HG02870 (cell line): Measurements from ENCODE around the gene SLC9A5.

Experiments
- ATAC-seq: cut with Tn5 transposase; IDR thresholded peaks from one replicate; pipeline ENCODE4 v1.9.1; 2021; ENCODE audit warnings: mild to moderate bottlenecking, moderate library complexity; ENCODE audit not compliant: unreplicated experiment

SLC9A5 gene

DNA sequence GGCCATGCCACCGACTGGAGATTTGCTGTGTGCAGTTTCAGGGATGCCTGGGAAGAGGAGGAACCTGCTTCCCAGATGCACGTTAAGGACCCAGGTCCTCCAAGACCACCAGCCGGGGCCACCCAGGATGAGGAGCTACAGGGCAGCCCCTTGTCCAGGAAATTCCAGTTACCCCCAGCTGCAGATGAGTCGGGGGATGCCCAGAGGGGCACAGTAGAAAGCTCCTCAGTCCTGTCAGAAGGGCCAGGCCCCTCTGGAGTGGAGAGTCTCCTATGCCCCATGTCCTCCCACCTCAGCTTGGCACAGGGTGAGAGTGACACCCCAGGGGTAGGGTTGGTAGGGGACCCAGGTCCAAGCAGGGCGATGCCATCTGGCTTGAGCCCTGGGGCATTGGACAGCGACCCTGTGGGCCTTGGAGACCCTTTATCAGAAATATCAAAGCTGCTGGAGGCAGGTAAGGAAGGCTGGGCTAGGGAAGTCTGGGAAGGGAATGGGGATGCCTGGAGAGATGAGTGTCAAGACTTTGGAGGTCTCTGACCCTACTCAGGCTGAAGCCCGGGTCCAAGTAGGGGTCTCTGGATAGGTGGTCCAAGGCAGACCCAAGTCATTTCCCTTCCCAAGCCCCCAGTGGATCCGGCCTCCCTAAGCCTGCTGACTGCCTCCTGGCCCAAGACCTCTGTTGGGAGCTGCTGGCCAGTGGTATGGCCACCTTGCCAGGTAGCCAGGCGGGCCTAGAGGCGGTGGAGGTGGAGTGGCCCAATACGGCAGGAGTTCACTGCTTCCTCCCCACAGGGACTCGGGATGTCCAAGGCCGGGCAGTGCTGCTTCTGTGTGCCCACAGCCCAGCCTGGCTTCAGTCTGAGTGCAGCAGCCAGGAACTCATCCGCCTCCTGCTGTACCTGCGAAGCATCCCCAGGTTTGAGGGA is 31.6 kb downstream of the SLC9A5 start:
- ATAC-seq = no peak

DNA sequence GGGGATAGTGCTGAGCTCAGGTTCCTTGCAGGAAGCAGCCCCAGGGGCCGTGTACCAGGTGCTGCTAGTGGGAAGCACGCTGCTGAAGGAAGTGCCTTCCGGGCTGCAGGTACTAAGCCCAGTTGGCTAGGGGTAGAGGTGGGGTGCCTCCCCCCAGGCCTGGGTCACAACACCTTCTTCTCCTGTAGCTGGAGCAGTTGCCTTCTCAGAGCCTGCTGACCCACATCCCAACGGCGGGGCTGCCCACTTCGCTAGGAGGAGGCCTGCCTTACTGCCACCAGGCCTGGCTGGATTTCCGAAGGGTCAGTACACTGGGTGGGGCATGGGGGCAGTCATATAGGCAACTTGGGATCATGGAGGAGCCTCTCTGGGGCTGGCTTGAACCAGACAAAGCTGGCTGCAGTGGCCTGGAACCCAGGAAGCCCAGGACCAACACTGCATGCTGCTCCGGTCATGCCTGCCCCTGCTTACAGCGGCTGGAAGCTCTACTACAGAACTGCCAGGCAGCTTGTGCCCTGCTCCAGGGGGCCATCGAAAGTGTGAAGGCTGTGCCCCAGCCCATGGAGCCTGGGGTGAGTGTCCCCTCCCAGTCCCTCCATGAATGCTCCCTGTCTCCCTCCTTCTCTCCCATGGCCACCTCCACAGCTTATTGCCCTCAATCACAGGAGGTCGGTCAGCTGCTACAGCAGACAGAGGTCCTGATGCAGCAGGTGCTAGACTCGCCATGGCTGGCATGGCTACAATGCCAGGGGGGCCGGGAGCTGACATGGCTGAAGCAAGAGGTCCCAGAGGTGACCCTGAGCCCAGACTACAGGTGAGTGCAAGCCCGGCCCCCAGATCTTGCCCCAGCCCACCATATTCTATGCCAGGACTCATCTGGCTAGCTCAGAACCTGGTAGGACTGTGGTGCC is 33.0 kb downstream of the SLC9A5 start:
- no peak for ATAC-seq

- ATAC-seq = no peak
Observed at GRCh38 chr16:67282447-67282805, 33.6 kb downstream of the SLC9A5 start.

DNA sequence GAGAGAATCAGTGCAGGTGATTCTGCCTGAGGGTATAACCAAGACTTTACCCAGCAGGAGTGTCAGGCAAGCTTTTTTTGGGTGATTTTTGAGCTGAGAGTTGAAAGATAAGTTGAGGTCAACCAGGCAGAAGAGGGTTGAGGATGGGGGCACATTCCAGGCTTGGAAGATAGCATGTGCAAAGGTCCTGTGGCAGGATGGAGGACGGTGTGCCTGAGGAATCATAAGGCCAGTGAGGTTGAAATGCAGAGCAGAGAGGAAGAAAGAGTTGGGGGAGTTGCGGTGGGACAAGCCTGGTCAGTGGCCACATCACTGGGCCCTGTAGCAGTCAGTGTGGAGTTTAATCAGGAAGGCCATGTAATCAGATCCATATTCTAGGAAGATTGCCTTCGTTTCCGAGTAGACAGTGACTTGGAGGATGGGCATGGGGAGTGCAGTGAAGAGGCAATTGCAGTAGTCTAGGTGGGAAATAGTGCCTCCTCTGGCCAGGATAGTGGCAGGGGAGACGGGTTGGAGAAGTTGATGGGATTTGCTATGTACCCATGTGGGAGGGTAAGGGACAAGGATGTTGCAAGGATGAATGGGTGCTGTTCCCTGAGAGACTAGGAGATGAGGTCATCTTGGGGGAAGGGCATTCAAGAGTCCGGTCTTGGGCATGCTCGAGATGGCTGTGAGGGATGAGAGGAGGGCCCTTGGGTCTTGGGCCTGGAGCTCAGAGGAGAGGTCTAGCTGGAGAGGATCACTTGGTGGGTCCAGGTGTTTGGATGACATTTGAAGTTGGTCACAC is 34.5 kb downstream of the SLC9A5 start:
- ATAC-seq = no peak

GRCh38 chr16:67283826-67284555 is 35.2 kb downstream of the SLC9A5 start:
- ATAC-seq = no peak

- ATAC-seq = no peak
Observed at GRCh38 chr16:67284699-67285646, 36.2 kb downstream of the SLC9A5 start.

GRCh38 chr16:67286441-67287235 is 37.9 kb downstream of the SLC9A5 start:
- no peak for ATAC-seq

GRCh38 chr16:67287960-67288359 is 39.2 kb downstream of the SLC9A5 start:
- no peak for ATAC-seq

DNA sequence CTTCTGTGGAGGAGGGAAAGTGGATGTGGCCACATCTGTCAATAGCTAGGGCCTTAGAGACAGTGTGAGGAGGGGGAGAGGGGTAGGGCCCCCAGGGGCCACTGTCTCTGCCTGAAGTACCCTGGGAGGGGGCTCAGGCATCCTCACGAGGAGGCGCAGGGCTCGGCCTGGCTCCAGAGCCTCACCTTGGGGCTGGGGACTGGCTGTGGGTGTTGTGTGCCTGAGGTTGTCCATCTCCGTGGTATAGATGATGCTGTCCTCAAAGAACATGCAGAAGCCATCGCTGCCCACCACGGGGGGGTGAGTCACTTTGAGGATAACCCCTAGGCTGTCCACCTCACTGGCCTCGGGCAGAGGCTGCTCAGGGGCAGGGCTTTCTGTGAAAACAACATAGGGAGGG is 42.7 kb downstream of the SLC9A5 start:
- ATAC-seq = no peak

DNA sequence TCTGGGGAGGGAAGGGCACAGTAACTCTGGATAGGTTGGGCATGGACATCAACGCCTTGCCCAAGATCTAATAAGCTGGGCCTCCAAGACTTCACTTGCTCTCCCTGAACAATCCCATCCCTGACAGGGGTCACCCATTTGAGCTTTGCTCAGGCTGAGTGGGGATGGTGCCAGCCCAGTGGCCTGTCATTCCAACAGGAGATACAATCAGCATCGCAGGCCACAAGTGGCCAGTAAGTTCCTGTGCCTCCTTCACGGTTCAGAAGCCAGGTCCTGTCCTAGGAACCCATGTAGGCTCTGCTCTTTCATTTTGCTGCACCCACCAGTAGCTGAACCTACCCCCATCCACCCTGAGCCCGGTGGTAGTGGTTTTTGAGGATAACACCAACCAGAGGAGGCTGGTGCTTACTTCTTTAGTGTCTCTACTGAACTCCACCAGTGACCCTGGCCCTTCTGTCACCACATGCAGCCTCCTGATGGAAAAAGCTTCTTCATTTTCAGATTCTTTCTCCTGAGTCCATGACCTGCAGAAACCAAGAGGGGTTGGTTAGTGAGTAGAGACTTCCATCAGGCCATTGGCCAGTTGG is 45.5 kb downstream of the SLC9A5 start:
- ATAC-seq = no peak

DNA sequence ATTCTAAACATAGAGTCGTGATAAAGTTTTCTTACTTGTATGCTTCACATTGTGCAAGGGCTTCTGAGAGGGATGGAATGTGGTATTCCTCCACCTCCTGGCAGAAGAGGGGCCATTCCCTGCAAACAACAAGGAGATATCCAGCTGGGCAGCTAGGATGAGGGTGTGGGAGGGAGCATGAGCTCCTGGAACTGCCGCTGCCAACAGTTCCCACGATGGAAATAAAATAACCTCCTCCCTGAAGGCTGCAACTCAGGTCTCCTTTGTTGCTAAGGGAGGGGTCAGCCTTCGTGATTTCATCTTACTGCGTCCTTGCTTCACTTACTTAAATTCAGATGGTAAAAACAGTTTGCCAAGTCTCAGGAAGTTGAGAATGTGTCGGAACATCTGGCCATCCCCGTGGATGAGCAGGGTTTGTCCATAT is 46.2 kb downstream of the SLC9A5 start:
- ATAC-seq = no peak

DNA sequence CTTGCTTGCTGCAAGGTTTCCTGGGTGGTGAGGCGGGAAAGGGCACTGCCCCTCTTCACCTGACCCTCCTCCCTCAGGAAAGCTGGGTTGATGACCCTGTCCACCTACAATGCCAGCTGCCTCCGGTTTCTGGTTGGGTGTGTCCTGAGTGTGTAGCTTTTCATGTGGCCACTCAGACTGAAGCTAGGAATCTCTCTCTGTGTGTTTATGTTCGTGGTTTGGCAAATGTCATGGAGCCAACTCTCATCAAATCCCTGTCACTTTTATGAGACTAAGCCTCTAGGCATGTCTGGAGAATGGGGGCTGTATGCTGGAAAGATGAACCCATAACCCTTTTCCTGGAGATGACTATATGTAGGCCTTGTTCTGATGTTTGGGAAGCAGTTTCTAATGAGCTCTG is 47.6 kb downstream of the SLC9A5 start:
- ATAC-seq = no peak

DNA sequence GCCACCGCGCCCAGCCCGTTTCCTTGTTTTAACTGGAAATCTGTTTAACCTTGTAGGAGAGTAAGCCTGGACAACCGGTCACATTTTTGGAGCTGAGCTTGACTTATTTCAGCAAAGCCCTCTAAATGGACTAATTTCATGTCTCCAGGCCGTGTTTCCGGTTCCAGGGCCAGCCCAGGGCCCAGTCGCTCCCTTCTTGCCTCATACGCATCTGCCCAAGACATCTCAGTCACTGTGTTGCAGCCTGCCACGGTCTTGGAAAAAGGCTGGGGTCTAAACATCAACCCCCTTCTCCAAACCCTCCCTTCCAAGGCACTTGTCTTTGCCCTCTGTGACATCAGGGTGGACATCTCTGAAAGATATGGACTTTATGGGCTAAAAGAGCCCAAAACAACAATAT is 49.5 kb downstream of the SLC9A5 start:
- ATAC-seq = no peak

DNA sequence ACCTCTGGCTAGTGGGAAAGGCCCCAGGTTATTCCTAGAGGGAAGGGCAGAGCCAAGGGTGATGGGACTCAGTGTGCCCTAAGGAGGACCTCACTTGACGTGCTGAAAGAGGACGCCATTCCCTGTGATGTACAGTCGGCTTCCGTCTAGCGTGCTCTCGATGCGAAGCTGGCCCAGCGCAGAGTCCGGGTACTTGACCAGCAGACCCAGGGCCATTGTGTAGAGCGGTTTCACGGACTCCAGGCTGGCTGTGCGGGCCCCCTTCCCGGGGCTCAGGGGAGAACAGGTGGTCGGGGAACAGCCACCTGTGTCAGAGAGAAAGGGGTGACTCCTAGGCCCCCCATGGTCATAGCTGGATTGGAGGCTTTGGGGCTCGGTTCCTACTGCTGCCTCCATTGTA is 50.5 kb downstream of the SLC9A5 start:
- no peak for ATAC-seq

DNA sequence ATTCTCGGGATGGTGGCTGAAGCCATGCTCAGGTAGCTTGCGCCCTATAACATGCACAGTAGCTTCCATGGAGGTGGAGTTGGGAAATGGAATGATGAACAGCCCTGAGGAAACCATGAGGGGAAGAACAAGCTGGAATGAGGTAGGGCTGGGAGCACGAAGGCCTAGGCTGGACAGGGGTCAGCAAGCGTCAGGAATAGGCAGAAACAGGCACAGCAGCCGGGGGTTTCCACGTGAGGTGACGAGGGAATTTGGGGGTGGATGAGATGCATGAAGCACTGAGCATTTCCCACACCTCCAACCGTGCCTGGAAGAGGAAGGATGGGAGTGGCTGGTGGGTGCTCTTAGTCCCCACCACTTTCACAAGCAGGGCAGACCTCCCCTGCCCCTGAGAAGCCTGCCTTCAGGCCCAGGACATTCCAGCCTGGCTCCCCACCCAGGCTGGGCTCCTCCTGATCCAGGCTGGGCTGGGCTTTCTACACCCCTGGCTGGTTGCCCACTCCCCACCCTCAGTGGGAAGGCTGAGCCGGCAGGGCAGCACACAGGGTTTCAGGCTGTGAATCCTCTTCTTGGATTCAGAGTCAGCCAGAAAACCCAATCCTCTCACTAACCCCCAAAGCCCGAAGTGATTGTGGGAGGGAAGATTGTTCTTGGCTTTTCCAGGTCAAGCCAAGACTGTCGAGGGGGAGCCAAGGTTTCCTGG is 52.5 kb downstream of the SLC9A5 start:
- no peak for ATAC-seq

DNA sequence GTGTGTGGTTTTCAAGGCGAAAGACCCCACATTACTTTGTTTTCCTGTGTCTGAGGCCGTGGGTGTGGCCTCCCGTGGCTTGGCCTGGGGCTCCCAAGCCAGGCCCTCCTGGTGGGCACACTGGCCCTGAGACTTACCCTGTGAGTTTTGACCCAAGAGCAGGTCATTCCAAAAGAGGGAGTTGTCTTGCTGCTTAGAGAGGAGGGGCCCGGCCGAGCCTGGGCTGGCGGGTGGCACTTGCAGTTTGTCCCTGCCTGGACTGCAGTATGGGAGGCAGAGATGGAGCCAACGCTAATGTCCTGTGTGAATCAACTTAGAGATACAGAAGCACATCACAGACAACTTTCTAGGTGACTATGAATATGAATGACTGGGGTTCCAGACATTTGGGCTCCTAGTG is 53.3 kb downstream of the SLC9A5 start:
- ATAC-seq = no peak

GRCh38 chr16:67302970-67303369 is 54.2 kb downstream of the SLC9A5 start:
- ATAC-seq = no peak
